PFSK-1 (cell line): ENCODE results near the gene NOXA1.

Experiments
- POLR2AphosphoS5 ChIP-seq: IDR thresholded peaks from 2 replicates; pipeline ENCODE4 v1.6.1; 2012; ENCODE audit warnings: low read depth, mild to moderate bottlenecking, control low read depth, low read length, moderate library complexity
- REST ChIP-seq, 2 experiments: IDR thresholded peaks; 2 replicates each; pipeline versions ENCODE4 v1.6.1 to v1.8.0; 2011 to 2012; ENCODE audit warnings: low read depth in 2 of 2, low read length in 2 of 2, control low read depth in 1 of 2, inconsistent platforms in 1 of 2, mild to moderate bottlenecking in 1 of 2, moderate library complexity in 1 of 2; ENCODE audit not compliant: insufficient read depth in 1 of 2

- TF ChIP-seq POLR2AphosphoS5 (no peak), REST (IDR thresholded peaks at IDR 0.05; ENCODE audit: insufficient read depth in 1 of 2, low read depth in 2 of 2, low read length in 2 of 2) (no peak)
Observed at GRCh38 chr9:137398561-137399468, 24.4 kb upstream of the NOXA1 start.
